ENCODE results near the gene PPP5C.

DNA sequence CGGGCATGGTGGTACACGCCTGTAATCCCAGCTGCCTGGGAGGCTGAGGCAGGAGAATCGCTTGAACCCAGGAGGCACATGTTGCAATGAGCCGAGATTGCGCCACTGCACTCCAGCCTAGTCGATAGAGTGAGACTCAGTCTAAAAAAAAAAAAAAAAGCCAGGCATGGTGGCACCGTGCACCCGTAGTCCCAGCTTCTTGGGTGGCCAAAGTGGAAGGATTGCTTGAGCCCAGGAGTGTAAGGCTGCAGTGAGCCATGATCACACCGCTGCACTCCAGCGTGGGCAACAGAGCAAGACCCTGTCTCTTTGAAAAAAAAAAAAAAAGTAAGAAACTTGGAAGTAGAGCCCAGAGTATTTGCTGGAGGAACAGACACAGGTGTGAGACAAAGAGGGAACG lies 38.7 kb downstream of the PPP5C start:
- TF ChIP-seq GATA2 (IDR thresholded peaks at IDR 0.05; ENCODE audit: low read depth, low read length) (no peak), GATA3 (IDR thresholded peaks at IDR 0.05; ENCODE audit: low read depth, low read length) (no peak)
